Neutrophil (primary cell): ENCODE measurements around the gene AKAP6.

Source experiments
- H3K27ac ChIP-seq: fragments of 200-600 bp; sonication (generic); 2 replicates; pipeline ENCODE4 v1.5.1; 2016; ENCODE audit warnings: mild to moderate bottlenecking, moderate library complexity
- H3K27me3 ChIP-seq: fragments of 200-600 bp; sonication (generic); 2 replicates; pipeline ENCODE4 v1.6.0; 2016; ENCODE audit warnings: mild to moderate bottlenecking
- H3K36me3 ChIP-seq: fragments of 200-600 bp; sonication (generic); 2 replicates; pipeline ENCODE4 v1.5.1; 2017
- H3K4me1 ChIP-seq, 2 experiments: fragments of 200-600 bp in 1 of 2; sonication (generic) in 1 of 2; 1 replicate in 1 of 2; 2 replicates in 1 of 2; pipeline versions ENCODE4 v1.5.1 to v1.6.1; 2013 to 2016; ENCODE audit warnings: low read depth in 1 of 2, low read length in 1 of 2, mild to moderate bottlenecking in 1 of 2, moderate library complexity in 1 of 2; ENCODE audit not compliant: control insufficient read depth in 1 of 2, insufficient read depth in 1 of 2
- H3K4me3 ChIP-seq, 2 experiments: fragments of 200-600 bp in 1 of 2; sonication (generic) in 1 of 2; 1 replicate in 1 of 2; 2 replicates in 1 of 2; pipeline ENCODE4 v1.5.1; 2013 to 2016; ENCODE audit warnings: low read depth in 1 of 2, low read length in 1 of 2, mild to moderate bottlenecking in 1 of 2, moderate library complexity in 1 of 2
- H3K9me3 ChIP-seq: fragments of 200-600 bp; sonication (generic); 2 replicates; pipeline ENCODE4 v1.5.1; 2016
- TF ChIP-seq, protein P1 (sequence below): fragments of 200-600 bp; sonication (generic); IDR thresholded peaks from 2 replicates; pipeline ENCODE4 v1.5.1; 2016; ENCODE audit warnings: antibody characterized with exemption

AKAP6 gene

DNA sequence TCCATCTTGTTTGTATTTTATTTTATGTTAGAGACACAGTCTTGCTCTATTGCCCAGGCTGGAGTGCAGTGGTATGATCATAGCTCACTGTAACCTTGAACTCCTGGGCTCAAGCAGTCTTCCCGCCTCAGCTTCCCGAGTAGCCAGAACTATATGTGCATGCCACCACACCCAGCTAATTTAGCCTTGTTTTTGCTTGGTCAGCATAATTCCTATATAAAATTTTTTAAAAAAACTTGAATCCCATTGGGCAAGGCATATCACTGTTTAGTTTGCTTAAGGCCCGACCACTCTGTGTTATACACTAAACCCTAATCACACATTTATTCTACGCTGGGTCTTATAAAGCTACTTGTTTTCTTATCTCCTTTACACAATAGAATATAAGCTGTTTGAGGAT, 266.4 kb downstream of the AKAP6 start:
- TF ChIP-seq, protein P1, sequence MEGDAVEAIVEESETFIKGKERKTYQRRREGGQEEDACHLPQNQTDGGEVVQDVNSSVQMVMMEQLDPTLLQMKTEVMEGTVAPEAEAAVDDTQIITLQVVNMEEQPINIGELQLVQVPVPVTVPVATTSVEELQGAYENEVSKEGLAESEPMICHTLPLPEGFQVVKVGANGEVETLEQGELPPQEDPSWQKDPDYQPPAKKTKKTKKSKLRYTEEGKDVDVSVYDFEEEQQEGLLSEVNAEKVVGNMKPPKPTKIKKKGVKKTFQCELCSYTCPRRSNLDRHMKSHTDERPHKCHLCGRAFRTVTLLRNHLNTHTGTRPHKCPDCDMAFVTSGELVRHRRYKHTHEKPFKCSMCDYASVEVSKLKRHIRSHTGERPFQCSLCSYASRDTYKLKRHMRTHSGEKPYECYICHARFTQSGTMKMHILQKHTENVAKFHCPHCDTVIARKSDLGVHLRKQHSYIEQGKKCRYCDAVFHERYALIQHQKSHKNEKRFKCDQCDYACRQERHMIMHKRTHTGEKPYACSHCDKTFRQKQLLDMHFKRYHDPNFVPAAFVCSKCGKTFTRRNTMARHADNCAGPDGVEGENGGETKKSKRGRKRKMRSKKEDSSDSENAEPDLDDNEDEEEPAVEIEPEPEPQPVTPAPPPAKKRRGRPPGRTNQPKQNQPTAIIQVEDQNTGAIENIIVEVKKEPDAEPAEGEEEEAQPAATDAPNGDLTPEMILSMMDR: no peak
- no peaks in the 10 kb centered on the region for H3K36me3 ChIP-seq
- no peaks in the 10 kb centered on the region for H3K4me1 ChIP-seq
- no peaks in the 10 kb centered on the region for H3K9me3 ChIP-seq
- no peaks in the 10 kb centered on the region for H3K27me3 ChIP-seq
- H3K27ac ChIP-seq: no peak overlapping the region
- H3K4me3 ChIP-seq: no peak overlapping the region

- TF ChIP-seq, protein P1: no peak
- Histone ChIP-seq H3K27me3 (no peaks in the 10 kb centered on the region), H3K27ac (no peak overlapping the region), H3K4me3 (no peak overlapping the region), H3K36me3 (no peaks in the 10 kb centered on the region), H3K4me1 (no peaks in the 10 kb centered on the region), H3K9me3 (no peaks in the 10 kb centered on the region)
These were observed 267.3 kb downstream of the AKAP6 start for GRCh38 chr14:32596390-32596789.

DNA sequence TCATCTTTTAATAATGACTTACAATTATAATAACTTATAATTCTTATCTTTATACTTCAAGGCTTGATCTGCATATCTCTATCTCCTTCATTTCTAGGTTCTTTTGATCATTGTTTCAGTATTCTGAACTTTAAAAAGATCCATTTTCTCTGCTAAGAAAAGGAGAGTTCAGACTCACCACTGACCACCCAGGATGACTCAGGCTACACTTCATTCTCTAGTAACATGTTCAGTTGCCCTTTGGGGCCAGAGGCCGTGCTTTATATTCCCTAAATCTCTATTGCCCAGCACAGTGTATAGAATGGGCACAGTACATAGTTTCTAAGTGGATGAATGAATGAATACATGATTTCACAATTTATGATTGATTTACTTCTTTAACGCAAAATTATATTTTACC, 268.7 kb downstream of the AKAP6 start:
- no peaks in the 10 kb centered on the region for H3K4me1 ChIP-seq
- no peaks in the 10 kb centered on the region for H3K36me3 ChIP-seq
- no peak overlapping the region for H3K4me3 ChIP-seq
- no peaks in the 10 kb centered on the region for H3K9me3 ChIP-seq
- H3K27me3 ChIP-seq: no peaks in the 10 kb centered on the region
- H3K27ac ChIP-seq: no peak overlapping the region
- TF ChIP-seq, protein P1: no peak

DNA sequence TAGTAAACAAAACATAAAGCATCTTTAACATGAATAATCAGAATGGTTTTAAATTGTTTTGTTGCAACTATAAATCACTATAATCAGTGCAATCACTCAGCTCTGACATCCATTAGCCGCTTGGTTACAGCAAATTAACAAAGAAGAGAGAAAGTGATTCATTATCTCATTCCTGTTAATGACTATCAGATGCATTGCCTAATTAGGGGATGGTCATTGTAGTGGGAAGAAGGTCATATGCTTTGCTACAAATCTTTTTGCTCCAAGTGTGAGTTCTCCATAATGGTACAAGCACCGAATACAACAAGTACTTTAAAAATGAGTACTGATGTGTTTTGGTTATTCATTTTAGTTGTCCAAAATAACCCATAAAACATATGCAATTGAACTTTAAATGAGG, 272.0 kb downstream of the AKAP6 start:
- Histone ChIP-seq H3K27me3 (no peaks in the 10 kb centered on the region), H3K4me1 (no peaks in the 10 kb centered on the region), H3K4me3 (no peak overlapping the region), H3K9me3 (no peaks in the 10 kb centered on the region), H3K27ac (no peak overlapping the region), H3K36me3 (no peaks in the 10 kb centered on the region)
- TF ChIP-seq, protein P1: no peak

- Histone ChIP-seq H3K27ac (no peak overlapping the region), H3K4me1 (no peaks in the 10 kb centered on the region), H3K9me3 (no peaks in the 10 kb centered on the region), H3K27me3 (no peaks in the 10 kb centered on the region), H3K36me3 (no peaks in the 10 kb centered on the region), H3K4me3 (no peak overlapping the region)
- TF ChIP-seq, protein P1: no peak
These were observed 272.8 kb downstream of the AKAP6 start for GRCh38 chr14:32601906-32602305.

DNA sequence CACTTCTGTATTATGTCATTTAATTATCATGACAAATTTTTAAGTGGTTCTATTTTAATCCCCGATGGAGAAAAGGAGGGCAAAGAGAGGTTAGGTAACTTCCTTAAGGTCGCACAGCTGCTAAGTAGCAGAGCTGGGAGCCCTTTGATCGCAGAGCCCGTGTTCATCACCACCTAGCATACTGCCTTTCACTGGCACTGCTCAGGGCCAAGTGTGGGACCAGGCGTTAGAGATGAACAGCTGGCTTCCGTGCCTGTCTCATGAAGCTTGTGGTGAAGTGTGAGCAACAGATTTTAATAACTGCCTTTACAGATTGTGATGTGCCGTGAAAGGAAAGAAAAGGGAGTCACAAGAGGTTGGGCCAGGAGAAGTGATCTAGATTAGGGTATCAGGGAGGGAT, 273.6 kb downstream of the AKAP6 start:
- Histone ChIP-seq H3K36me3 (no peaks in the 10 kb centered on the region), H3K27me3 (no peaks in the 10 kb centered on the region), H3K9me3 (no peaks in the 10 kb centered on the region), H3K4me1 (no peaks in the 10 kb centered on the region), H3K27ac (no peak overlapping the region), H3K4me3 (no peak overlapping the region)
- TF ChIP-seq, protein P1: no peak
